SK-N-MC (cell line): ENCODE measurements around the gene MAP4K4.

Experiments
- DNase-seq: peaks from one replicate; pipeline ENCODE4 v3.0.0-alpha.2; 2011; ENCODE audit warnings: low read depth, low spot score
- H3K27ac ChIP-seq: fragments of 200-600 bp; sonication (generic); 2 replicates; pipeline ENCODE4 v1.5.1; 2016; ENCODE audit warnings: mixed run types
- H3K36me3 ChIP-seq: fragments of 200-600 bp; sonication (generic); 2 replicates; pipeline ENCODE4 v1.6.1; 2017; ENCODE audit warnings: antibody characterized with exemption, low read length, mixed read lengths; ENCODE audit not compliant: insufficient read depth
- H3K4me3 ChIP-seq: fragments of 200-600 bp; sonication (generic); 2 replicates; pipeline ENCODE4 v1.5.1; 2016
- H3K9ac ChIP-seq: fragments of 200-600 bp; sonication (generic); 2 replicates; pipeline ENCODE4 v1.8.0; 2017; ENCODE audit warnings: mixed run types, mixed read lengths; ENCODE audit not compliant: insufficient read length
- H3K9me3 ChIP-seq: fragments of 200-600 bp; sonication (generic); 2 replicates; pipeline ENCODE4 v1.6.1; 2017; ENCODE audit warnings: low read depth, mild to moderate bottlenecking, antibody characterized with exemption, low read length, moderate library complexity, mixed read lengths
- EZH2 ChIP-seq: fragments of 200-600 bp; sonication (generic); IDR thresholded peaks from one replicate; pipeline ENCODE4 v1.6.1; 2017; ENCODE audit warnings: antibody characterized with exemption
- FOXP2 ChIP-seq: optimal IDR thresholded peaks from 2 replicates; pipeline ENCODE3; 2011; ENCODE audit warnings: mild to moderate bottlenecking, moderate library complexity; ENCODE audit not compliant: insufficient read depth; ENCODE audit errors: extremely low read length, control extremely low read depth
- POLR2AphosphoS5 ChIP-seq: IDR thresholded peaks from 2 replicates; pipeline ENCODE4 v1.6.1; 2012; ENCODE audit warnings: mild to moderate bottlenecking, low read depth, low read length, borderline replicate concordance

MAP4K4 gene

DNA sequence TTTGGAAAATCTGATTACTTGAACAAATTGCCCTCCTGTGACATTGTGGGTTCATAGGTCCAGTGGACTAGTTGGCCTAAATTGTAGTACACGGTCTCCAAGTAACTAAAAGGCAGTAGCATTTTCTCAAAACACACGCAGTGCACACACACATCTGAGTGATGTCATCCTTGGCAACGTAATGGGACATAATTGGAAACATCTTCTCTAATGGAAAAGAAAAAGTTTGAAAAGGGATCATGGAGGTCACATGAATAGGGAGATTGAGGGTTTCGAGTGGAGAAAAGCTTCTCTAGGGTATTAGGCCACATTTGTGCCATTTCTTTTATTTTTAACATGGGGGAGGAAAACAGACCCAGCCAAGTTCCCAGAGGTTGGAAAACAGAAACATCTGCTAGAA lies 93.3 kb downstream of the MAP4K4 start:
- peaks cover 8% of the 10 kb centered on the region for H3K36me3 ChIP-seq
- no peak overlapping the region for H3K9ac ChIP-seq
- peak; percentile 14 for DNase-seq
- H3K4me3 ChIP-seq = no peak overlapping the region
- H3K9me3 ChIP-seq = no peaks in the 10 kb centered on the region
- H3K27ac ChIP-seq = peak overlapping the region; percentile 81
- TF ChIP-seq FOXP2 = no peak
- no peak for TF ChIP-seq POLR2AphosphoS5
- TF ChIP-seq EZH2 = no peak

DNA sequence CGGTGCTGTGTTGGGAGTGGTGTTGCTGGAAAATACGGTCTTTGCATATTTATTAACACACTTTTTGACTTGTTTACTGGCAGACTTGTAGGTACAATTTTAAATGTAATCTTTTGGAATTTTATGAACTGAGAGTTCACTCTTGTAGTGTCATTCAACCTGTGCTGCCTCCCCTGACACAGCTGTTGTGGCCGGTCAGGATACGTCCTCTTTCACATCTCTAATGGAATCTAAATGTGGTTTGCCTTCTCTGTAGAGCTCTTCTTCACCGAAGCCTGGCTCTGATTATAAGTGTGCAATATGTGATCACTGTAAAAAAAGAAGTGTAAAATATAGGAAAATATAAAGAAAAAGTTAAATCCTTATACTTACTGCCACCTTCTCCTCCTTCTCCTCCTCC lies 94.7 kb downstream of the MAP4K4 start:
- H3K27ac ChIP-seq = no peak overlapping the region
- H3K9me3 ChIP-seq = no peaks in the 10 kb centered on the region
- H3K36me3 ChIP-seq = peaks cover 8% of the 10 kb centered on the region
- no peak overlapping the region for H3K4me3 ChIP-seq
- no peak for TF ChIP-seq POLR2AphosphoS5
- no peak for TF ChIP-seq EZH2
- TF ChIP-seq FOXP2 = no peak
- no peak overlapping the region for H3K9ac ChIP-seq
- DNase-seq = no peak

DNA sequence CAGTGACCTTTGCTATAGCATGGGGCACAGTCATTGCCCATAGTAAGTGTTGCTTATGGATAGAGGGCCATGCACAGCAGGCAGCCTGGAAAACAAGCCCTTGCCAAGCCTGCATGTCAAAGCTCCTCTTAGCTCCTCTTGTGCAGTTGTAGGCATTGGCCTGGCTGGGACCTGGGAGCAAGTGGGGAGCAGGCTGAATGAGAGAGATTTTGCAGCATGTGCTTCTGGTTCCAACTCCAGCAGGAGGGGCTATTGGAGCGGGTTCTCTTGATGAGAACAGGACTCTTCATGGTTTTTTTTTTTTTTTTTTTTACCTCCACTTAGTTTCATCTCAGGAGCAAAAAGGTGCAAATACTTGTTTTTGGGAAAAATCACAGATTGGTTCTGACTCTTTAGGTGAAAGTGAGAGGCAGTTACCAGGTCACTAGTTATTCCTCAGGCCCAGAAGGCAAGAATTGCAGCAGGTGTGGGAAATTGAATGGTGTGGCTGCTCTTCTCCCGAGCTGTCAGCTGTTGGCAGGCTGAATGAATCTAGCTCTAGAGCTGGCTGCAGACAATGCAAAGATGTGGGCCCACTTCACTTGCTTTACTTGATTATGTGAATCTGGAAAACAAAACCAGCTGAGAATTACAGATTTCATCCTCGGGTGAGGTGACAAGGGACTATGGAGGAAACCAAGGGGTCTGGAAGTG lies 95.9 kb downstream of the MAP4K4 start:
- TF ChIP-seq EZH2 (no peak), POLR2AphosphoS5 (no peak), FOXP2 (no peak)
- no peak for DNase-seq
- Histone ChIP-seq H3K9ac (no peak overlapping the region), H3K36me3 (peaks cover 8% of the 10 kb centered on the region), H3K4me3 (no peak overlapping the region), H3K27ac (no peak overlapping the region), H3K9me3 (no peaks in the 10 kb centered on the region)

DNA sequence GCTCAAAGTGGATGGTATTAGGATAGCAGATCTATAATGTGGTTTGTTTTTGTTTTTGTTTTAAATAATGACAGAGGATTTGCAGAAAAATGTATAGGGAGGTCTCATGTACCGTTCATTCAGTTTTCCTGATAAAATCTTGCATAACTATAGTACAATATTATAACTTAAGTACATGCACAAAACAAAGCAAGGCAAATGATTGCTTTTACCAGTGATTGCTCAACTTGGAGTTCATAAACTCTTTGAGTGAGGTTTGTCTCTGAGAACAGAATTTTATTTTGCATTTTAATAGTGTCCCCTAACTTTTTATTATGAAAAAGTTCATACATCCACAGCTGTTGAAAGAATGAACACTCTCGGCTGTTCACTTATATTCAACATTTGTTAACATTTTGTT lies 96.6 kb downstream of the MAP4K4 start:
- DNase-seq = no peak
- no peak overlapping the region for H3K9ac ChIP-seq
- H3K36me3 ChIP-seq = peaks cover 8% of the 10 kb centered on the region
- no peak overlapping the region for H3K4me3 ChIP-seq
- no peak overlapping the region for H3K27ac ChIP-seq
- H3K9me3 ChIP-seq = no peaks in the 10 kb centered on the region
- TF ChIP-seq FOXP2 (no peak), POLR2AphosphoS5 (no peak), EZH2 (no peak)

DNA sequence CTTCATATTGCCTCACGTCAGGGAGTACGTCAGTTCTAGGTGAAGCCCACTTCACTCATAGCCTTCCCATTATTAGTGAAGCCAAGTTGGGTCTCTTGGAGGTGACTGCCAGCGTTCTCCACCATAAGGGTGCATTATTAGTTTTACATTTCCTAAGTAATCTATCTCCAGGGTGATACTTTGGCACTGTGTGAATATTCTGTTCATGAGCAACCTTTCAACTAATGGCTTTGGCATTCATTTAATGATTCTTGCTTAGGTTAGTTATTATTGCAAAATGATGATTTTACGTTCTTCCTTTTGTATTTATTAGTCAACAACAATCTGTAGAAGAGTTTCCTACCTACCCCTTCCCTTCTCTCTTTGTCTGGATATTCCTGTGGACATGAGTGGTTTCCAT lies 97.5 kb downstream of the MAP4K4 start:
- no peak for DNase-seq
- no peak for TF ChIP-seq FOXP2
- TF ChIP-seq POLR2AphosphoS5 = no peak
- no peak for TF ChIP-seq EZH2
- Histone ChIP-seq H3K27ac (no peak overlapping the region), H3K4me3 (no peak overlapping the region), H3K9ac (no peak overlapping the region), H3K36me3 (peaks cover 8% of the 10 kb centered on the region), H3K9me3 (no peaks in the 10 kb centered on the region)

DNA sequence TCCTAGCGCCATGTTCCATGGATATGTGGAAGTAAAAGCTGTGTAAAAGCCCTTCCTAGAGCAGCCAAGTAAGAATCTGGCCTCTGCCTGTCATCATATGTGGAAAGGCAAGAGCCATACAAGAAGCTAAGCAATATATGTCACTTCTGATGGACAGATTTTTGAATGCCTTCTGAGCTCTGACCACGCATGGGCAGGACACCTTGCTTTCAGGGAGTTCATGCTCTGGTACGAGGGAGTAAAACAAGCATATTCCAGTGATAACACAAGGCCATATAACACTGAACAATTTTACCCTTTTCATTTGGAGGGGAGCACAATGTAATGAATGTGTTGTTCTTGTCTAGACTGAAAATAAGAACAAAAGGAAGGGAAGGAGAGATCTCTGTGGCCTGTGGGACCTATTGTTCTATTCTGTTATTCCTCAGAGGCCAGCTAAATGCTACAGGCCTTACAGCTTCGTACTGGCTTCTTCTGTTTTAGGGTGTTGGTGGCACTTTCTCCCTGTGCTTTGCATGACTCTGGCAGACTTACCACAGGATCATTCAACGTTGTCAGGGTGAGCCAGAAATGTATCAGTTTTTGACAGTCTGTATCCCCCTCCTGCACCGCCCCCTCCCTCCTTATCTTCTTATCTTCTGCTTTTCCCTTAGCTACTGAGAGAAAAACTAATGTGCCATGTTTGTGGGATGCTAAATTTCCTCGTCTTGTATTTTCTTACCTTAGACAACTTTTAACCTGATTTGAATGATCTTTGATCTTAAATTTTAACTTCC lies 99.5 kb downstream of the MAP4K4 start:
- Histone ChIP-seq H3K36me3 (peaks cover 2% of the 10 kb centered on the region; the same call in 1 of the 2 replicates), H3K9ac (no peak overlapping the region), H3K9me3 (no peaks in the 10 kb centered on the region), H3K4me3 (no peak overlapping the region), H3K27ac (no peak overlapping the region)
- TF ChIP-seq POLR2AphosphoS5 = no peak
- TF ChIP-seq EZH2 = no peak
- TF ChIP-seq FOXP2 = no peak
- no peak for DNase-seq

DNA sequence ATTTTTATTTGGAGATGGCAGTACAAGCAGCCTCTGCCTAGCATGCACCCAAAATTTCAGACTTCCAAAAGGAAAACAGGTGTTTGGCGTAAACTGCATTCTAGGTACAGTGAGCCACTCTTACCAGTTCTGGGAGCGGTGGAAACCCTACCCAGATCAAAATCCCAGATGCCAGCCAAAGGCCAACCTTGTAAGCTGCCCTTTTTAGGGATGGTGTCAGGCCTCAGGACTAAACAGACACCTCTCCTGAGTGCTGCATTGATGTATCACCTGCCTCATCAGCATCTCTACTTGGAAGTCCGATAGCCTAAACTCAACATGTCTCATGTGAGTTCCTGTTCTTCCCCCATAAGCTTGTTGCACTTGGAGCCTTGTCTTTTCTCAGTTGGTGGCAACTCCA lies 104.0 kb downstream of the MAP4K4 start:
- no peak overlapping the region for H3K27ac ChIP-seq
- no peak for DNase-seq
- H3K4me3 ChIP-seq = no peak overlapping the region

DNA sequence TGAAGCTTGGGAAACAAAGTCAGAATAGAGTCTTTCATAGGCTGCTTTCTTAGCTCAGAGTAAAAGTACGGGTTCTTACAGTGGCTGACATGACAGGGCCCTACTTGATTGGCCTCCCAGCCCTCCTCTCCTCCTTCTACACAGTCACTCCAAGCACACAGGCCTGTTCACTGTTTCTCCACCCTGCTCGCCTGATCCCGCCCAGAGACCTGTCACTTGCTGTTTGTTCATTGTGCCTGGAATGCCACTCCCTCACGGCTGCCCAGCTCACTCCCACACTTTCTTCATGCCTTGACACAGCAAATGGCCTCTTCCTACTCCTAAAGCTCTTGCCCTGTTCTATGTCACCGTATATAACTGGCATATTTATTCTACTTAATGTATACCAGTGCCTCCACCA lies 104.8 kb downstream of the MAP4K4 start:
- DNase-seq = no peak
- no peaks in the 10 kb centered on the region for H3K9me3 ChIP-seq
- H3K36me3 ChIP-seq = no peaks in the 10 kb centered on the region
- no peak overlapping the region for H3K4me3 ChIP-seq
- H3K9ac ChIP-seq = no peak overlapping the region
- H3K27ac ChIP-seq = no peak overlapping the region
- TF ChIP-seq EZH2 = no peak
- TF ChIP-seq FOXP2 = no peak
- TF ChIP-seq POLR2AphosphoS5 = no peak

More for the DNA sequence above, 104.0 kb downstream of the MAP4K4 start:
- no peaks in the 10 kb centered on the region for H3K36me3 ChIP-seq
- H3K9ac ChIP-seq = no peak overlapping the region
- no peaks in the 10 kb centered on the region for H3K9me3 ChIP-seq
- no peak for TF ChIP-seq POLR2AphosphoS5

DNA sequence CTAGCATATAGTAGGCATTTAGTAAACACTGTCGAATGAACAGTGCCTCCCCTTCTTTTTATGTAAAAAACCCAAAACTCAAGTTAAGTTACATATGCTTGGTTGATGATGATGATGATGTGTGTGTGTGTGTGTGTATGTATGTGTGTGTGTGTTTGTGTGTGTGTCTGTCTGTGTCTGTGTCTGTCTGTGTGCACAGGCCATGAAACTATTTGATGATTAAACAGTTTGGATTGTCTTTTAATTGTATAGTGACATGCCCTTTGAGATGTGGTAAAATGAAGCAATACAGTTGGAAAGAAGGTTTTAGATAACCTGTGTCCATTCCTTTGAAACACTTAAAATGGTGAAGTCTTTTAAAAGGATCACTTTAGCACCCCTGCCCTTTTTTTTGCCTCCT lies 105.6 kb downstream of the MAP4K4 start:
- Histone ChIP-seq H3K9me3 (no peaks in the 10 kb centered on the region), H3K36me3 (no peaks in the 10 kb centered on the region), H3K4me3 (no peak overlapping the region), H3K9ac (no peak overlapping the region), H3K27ac (no peak overlapping the region)
- TF ChIP-seq EZH2 = no peak
- DNase-seq = no peak
